ENCODE measurements around the gene PRR23E. TPM values are rescaled to one million over a fixed set of nuclear protein-coding genes. Genes with fewer than 3 reads are reported as not detected.

The PRR23E gene
- total and polyA plus RNA-seq, 2 donors (not counting 3 experiments of a cell fraction or from before 2014, with no cell fraction given), result not detected

GRCh38 chr3:127173516-127174166 lies 19.3 kb upstream of the PRR23E start:
- CTCF ChIA-PET, result interaction anchor here (0.6 to 1.8 kb wide), 4 partner anchors 8 to 191 kb away, joined by 3 to 5 read pairs (median 4); partner anchors contain the start of gene PLXNA1

More at GRCh38 chr3:127173516-127174166, 19.3 kb upstream of the PRR23E start:
- POLR2A ChIA-PET, result no interaction called here
- TF ChIP-seq POLR2AphosphoS5 (IDR thresholded peaks at IDR 0.05; ENCODE audit: insufficient read depth, low read depth, low read length) (no peak), JUN (IDR thresholded peaks at IDR 0.05; ENCODE audit: borderline replicate concordance, insufficient read depth, insufficient read length, low read depth) (no peak), FOS (IDR thresholded peaks at IDR 0.05; ENCODE audit: borderline replicate concordance, insufficient read depth, low read length) (no peak), POLR2A (IDR thresholded peaks at IDR 0.05; ENCODE audit: low read depth, low read length) (no peak), GATA2 (IDR thresholded peaks at IDR 0.05; ENCODE audit: insufficient read depth, insufficient read length, low read depth, low read length) (no peak), CTCF (IDR thresholded peaks at IDR 0.05; ENCODE audit: extremely low read depth in 1 of 2, insufficient read depth in 1 of 2, low read depth in 1 of 2, low read length in 2 of 2) (no peak), EZH2 (IDR thresholded peaks at IDR 0.05; ENCODE audit: borderline replicate concordance, low read depth, low read length, severe bottlenecking) (no peak), MAX (IDR thresholded peaks at IDR 0.05; ENCODE audit: insufficient read depth, insufficient read length) (no peak), MYC (IDR thresholded peaks at IDR 0.05; ENCODE audit: low read depth, low read length) (no peak)
- Histone ChIP-seq H3K27ac (ENCODE audit: insufficient read depth, low read depth, low read length) (no peak overlapping the region), H3K36me3 (ENCODE audit: control insufficient read depth in 2 of 2, extremely low read depth in 1 of 2, insufficient read depth in 2 of 2, low read length in 2 of 2) (no peaks in the 10 kb centered on the region), H2AFZ (ENCODE audit: low read depth, low read length) (no peak overlapping the region), H3K4me3 (replicated peaks in 1 of 3; ENCODE audit: insufficient read depth in 1 of 3, low read depth in 1 of 3, low read length in 3 of 3) (no peak overlapping the region), H3K9me1 (replicated peaks; ENCODE audit: control insufficient read depth, extremely low read depth, insufficient read depth, low read length) (no peaks in the 10 kb centered on the region), H3K79me2 (ENCODE audit: control insufficient read depth, insufficient read depth, low read length) (no peaks in the 10 kb centered on the region), H3K4me2 (ENCODE audit: insufficient read depth, low read length) (no peak overlapping the region), H3K27me3 (ENCODE audit: control insufficient read depth in 2 of 2, insufficient read depth in 2 of 2, low read length in 2 of 2) (peaks cover 0 to 2% of the 10 kb centered on the region in 2 experiments), H3K4me1 (ENCODE audit: control insufficient read depth, extremely low read depth, insufficient read depth, low read length) (peaks cover 5% of the 10 kb centered on the region), H3K9ac (replicated peaks; ENCODE audit: extremely low read depth, insufficient read depth, low read length) (no peak overlapping the region), H4K20me1 (replicated peaks; ENCODE audit: control insufficient read depth, extremely low read depth, insufficient read depth, low read length) (no peaks in the 10 kb centered on the region), H3K9me3 (replicated peaks; ENCODE audit: control insufficient read depth, insufficient read depth, low read length) (no peaks in the 10 kb centered on the region)
- FAIRE-seq, result no peak
- dilution Hi-C loops (cut with MboI; ENCODE audit: extremely low pct_ligation_motif_present, low sequenced_read_pairs) (no loop called here), intact Hi-C loops (cut with micrococcal nuclease) (loop anchor here (10.0 kb wide), 1 partner anchor 499 kb away; no protein-coding TSS in a partner anchor)
- no peak for DNase-seq (ENCODE audit: low read depth, low spot score)
- no TSS peak for BruUV-seq (replicated peaks)

Measured in endothelial cell of umbilical vein (primary cell).